Middle frontal gyrus (tissue), 1 donor: ENCODE data around the gene RDH13.
"Not testable (repeated sequence)": the region's sequence is repeated elsewhere in the genome, so short reads cannot be mapped to it uniquely, and the experiment has no call there.

ENCODE experiments used
- DNase-seq: peaks from one replicate; pipeline ENCODE4 v3.0.0-alpha.2; 2015; ENCODE audit warnings: low spot score; ENCODE audit errors: extremely low spot score

Gene RDH13, protein sequence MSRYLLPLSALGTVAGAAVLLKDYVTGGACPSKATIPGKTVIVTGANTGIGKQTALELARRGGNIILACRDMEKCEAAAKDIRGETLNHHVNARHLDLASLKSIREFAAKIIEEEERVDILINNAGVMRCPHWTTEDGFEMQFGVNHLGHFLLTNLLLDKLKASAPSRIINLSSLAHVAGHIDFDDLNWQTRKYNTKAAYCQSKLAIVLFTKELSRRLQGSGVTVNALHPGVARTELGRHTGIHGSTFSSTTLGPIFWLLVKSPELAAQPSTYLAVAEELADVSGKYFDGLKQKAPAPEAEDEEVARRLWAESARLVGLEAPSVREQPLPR

GRCh38 chr19:55062735-55063491 lies at the start of gene RDH13:
Gene RDH13 (minus strand): TSS chr19:55063148. CDS start chr19:55063032, 116 bp downstream.
- DNase-seq, result peak; percentile 89

DNA sequence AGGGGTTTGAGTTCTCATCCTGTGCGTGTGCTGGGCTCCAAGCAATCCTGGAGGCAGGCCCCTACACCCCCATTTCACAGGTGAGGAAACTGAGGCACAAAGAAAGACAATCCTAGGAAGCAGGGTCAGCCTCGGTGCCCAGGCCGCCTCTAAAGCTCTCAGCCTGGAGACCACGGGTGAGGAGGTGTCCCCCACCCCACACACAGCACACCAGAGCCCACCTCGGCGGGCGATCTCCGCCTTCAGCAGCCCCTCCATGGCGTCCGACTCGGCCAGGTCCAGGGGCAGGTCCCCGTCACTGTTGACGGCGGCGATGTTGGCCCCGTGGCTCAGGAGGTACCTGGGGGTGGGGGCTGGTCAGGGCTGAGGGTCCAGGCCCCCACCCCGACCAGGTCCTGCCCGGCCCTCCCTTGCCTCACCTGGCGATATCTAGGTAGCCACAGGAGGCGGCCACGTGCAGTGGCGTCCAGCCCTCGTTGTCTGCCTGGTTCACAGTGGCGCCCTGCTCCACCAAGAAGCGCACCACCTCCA lies 49.4 kb upstream of the RDH13 start:
- no peak for DNase-seq

DNA sequence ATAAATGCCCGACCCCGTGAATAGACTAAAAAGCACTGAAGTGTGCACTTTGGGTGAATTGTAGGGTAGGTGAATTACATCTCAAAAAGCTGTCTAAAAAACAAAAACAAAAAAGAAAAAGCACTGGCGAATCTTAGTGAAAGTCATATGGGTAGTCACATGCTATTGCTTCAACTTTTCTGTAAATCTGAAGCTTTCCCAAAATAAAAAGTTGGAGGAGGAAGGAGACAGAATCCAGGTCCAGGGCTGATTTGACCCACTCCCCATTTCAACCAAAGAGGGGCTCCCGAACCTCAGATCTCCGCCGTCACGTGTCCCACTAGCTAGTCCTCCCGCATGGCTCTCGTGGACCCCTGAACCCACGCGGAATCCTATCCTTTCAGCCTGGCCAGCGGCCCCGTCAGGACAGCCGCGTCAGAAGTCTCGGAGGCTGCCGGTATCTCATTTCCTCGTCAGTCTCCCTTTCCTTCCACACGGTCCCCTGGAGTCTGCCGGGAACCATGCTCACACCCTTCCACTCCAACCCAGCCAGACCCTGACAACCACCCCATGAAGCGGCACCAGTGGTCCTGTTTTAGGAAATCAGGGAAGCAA lies 48.4 kb upstream of the RDH13 start:
- DNase-seq, result no peak

- DNase-seq, result no peak
Measured at GRCh38 chr19:55109527-55110291, 46.8 kb upstream of the RDH13 start.

GRCh38 chr19:55107252-55107651 lies 44.3 kb upstream of the RDH13 start:
- DNase-seq, result not testable (repeated sequence)

DNA sequence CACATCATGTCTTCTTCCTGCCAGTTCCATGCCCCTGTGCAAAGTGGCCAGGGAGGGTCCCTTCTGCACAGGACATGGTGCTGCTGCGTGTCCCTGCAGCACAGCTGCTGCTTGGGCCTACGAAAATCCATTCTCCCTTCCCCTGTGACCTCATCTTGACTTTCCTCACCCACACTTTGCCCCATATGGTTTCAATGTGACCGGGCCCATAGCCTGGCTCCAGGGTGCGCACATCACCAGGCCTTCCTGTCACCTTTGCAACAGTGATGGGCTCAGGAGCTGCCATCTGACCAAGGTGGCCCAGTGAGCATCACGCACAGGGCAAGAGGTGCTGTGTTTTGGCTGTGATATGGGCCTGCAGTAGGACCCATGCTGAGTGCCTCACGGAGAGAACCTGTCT lies 43.6 kb upstream of the RDH13 start:
- DNase-seq, result no peak

GRCh38 chr19:55105237-55105636 lies 42.3 kb upstream of the RDH13 start:
- no peak for DNase-seq

- DNase-seq, result no peak
Measured at GRCh38 chr19:55103190-55103589, 40.2 kb upstream of the RDH13 start.

DNA sequence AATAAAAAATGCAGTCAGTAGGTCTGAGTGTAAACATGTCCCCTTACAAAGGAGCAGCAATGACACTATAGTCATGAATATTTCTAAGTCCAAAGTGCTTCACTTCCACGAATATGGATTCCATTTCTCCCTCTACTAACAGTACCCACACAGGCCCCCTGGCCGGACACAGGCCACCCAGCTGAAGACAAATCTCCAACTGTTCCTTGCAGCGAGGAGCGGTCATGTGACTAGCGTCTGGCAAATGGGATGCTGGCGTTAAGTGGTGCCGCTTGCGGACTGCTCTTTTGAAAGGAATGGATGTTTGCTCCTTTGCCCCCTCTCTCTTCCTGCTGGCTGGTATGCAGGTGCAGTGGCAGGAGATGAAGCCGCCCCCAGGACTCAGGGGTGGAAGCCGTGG lies 38.3 kb upstream of the RDH13 start:
- DNase-seq, result no peak

DNA sequence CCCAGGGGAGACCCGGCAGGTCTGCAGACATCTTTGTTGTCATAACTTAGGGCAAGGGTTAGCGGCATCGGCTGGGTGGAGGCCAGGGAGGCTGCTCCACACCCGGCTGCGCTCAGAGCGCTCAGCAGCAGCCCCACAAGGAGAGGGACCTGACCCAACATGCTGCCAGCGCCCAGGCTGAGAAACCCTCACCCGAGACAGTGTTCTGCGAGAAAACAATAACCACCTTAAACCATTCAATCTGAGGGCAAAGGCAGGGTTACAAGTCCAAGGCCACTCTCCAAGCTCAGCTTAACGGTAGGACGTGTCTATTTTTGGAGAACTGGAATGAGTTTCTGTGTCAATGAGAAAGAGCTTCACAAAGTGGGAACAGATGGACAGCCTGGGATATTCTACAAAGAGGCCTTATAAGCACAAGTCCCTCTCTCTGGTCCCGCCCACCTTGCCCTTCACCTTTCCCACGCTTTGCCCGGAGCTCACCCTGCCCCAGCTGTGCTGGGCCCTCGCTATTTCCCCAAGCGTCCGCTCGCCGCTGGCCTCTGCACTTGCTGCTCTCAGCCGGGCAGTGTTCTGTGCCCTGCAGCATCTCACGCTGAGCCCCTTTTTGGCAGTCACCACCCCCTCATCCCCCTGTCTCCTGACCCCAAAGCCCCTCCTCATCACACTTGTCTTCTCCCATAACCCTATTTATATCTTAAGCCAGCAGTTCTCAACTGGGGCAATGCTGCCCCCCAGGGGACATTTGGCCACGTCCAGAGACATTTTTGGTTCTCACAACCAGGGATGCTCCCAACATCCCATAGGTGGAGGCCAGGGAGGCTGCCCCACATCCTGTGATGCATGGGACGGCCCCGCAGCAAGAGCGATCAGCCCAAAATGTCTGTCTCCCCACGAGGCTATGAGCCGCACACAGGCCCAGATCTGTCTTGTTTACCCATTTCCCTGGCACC lies 36.9 kb upstream of the RDH13 start:
- no peak for DNase-seq

DNA sequence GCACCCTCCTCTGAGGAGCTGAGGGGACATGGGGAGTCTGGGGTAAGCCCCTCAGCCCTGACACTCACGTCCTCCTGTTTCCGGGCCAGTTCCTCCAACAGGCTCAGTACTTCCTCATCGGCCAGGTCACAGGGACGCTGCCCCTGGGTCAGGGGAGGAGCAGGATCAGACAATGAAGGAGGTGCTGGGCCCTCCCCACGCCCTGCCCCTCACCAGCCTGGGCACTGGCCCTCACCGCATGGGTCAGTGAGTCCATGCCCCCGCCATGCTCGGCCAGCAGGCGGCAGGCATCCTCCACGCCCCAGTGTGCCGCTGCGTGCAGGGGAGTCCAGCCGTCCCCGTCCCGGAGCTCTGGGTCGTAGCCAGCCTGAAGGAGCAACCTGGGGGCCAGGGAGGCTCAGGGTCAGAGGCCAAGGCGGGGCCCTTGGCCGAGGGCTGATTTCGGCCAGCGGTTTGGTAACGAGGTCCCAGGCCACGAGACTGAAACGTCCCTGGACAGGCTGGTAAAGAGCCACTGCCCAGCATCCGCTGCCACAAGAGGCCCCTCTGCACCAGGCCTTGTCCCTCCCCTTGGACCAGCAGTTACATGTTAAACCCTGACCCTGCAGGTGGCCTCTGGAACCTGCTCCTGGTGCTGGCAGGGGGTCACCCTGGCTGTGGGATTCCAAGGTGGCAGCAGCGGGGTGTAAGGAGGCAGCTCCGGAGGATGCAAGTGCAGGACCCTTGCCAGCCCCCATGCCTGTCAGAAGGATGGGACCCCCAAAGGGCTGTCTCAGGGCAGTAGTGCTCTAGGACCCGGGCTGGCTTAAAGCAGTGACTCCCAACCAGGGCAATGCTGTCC lies 36.0 kb upstream of the RDH13 start:
- no peak for DNase-seq

DNA sequence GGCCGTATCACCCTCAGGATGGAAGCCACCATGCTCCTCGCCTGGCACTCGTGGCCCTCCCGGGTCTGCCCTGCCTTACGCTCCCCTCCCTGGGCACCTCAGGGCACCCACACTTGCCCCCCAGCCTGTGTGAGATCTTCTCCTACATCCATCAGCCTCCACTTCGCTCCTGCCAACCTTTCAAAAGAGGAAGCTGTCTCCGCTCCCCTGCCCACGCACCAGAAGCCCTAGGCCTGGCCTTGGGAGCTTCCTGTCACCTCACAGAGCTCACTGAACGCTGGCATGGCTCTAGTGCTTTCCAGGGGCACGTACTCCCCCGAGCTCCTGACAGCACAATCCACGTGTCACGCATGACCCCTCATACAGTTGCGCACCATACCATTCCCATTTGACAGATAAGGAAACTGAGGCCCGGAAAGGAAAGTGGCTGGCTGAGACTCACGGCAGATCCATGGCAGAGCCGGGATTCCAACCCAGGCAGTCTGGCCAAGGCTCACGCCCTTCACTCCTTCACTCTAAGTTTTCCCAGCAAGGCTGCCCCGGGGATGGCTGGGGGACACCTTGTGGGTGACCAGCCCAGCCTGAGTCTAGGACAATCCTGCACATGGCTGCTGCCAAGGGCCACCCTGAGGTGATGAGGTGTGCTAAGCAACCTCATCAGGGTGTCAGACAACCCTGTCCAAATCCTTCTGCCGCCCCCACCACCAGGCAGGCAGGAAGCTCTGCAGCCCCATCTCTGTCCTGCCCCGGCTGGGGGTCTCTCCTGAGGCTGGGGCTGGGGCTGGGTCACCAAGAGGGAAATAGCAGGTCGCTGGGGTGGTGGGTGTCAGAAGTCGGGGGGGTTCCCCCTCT lies 35.1 kb upstream of the RDH13 start:
- no peak for DNase-seq

- no peak for DNase-seq
Measured at GRCh38 chr19:55096061-55096701, 33.2 kb upstream of the RDH13 start.

DNA sequence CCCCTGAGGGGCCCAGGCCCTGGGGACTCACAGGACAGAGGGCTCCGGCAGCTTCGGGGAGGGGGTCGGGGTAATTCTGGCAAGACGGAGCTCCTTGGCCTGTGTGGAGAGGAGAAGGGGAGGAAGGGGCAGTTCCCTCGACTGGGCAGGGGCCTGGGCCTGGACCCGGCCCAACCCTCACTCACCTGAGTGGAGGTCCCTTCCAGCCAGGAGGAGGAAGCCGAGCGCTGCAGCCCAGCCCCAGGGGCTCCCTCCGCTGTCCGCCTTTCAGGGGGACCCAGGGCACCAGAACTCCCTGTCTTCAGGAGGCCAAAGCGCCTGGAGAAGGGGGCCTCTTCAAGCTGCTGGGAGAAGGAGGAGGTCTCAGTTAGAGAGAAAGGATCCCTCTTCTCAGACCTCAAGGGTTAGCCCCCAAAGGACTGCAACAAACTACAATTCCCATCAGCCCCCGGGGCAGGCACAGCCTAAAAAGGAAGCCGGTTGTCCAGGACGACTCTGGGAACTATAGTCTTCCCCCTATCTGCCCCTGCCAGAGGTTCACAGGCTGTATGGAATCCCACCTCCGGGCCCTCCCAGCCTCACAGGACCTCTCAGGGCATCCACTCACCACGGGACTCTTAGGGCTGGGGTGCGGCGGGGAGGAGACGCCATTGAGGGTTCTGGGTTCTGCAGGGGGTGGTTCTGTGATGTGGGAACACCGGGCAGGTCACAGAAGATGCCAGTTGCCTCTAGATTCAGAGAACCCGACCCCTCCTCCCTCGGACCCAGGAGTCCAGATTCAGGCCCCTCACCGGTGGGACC lies 32.5 kb upstream of the RDH13 start:
- DNase-seq, result no peak

- no peak for DNase-seq
Measured at GRCh38 chr19:55094456-55095259, 31.7 kb upstream of the RDH13 start.
